Measurements from ENCODE around the gene MRPL38.

MRPL38 gene

GRCh38 chr17:75849724-75850123 is 55.0 kb downstream of the MRPL38 start:
- DNase-seq, result no peak

GRCh38 chr17:75849279-75849646 is 55.4 kb downstream of the MRPL38 start:
- no peak for DNase-seq
